Skeletal muscle satellite cell (primary cell): ENCODE results near the gene BATF.

Experiments used
- H3K27me3 ChIP-seq: 2 replicates; pipeline ENCODE4 v1.7.0; 2013; ENCODE audit warnings: low read length; ENCODE audit not compliant: control insufficient read depth, insufficient read depth
- H3K36me3 ChIP-seq: 2 replicates; pipeline ENCODE4 v1.7.0; 2013; ENCODE audit warnings: mild to moderate bottlenecking, control low read depth, low read length; ENCODE audit not compliant: insufficient read depth
- H3K4me1 ChIP-seq: 2 replicates; pipeline ENCODE4 v1.7.0; 2013; ENCODE audit warnings: low read length; ENCODE audit not compliant: control insufficient read depth, insufficient read depth
- H3K4me2 ChIP-seq: 2 replicates; pipeline ENCODE4 v1.7.0; 2013; ENCODE audit warnings: mild to moderate bottlenecking, low read length
- H3K4me3 ChIP-seq: 2 replicates; pipeline ENCODE4 v1.7.0; 2013; ENCODE audit warnings: low read length
- H3K9ac ChIP-seq: 2 replicates; pipeline ENCODE4 v1.7.0; 2013; ENCODE audit warnings: mild to moderate bottlenecking, low read depth, low read length, moderate library complexity
- H3K9me3 ChIP-seq: replicated peaks from 2 replicates; pipeline ENCODE4 v1.7.0; 2013; ENCODE audit warnings: mild to moderate bottlenecking, control low read depth, low read length

BATF gene

DNA sequence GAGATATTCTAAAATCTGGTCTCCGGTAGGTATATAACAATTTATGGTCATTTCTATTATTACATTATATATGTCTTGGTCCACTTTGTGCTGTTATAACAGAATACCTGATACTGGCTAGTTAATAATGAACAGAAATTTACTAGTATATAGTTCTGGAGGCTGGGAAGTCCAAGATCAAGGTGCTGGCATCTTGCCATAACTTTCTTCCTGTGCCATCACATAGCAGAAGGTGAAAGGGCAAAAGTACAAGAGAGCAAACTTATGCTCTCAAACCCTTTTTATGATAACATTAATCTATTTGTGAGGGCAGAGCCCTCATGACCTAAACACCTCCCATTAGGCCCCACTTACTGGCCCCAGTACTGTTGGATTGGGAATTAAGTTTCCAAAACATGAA, 17.9 kb upstream of the BATF start:
- no peaks in the 10 kb centered on the region for H3K27me3 ChIP-seq
- H3K36me3 ChIP-seq, result no peaks in the 10 kb centered on the region
- H3K4me2 ChIP-seq, result no peak overlapping the region
- no peak overlapping the region for H3K4me3 ChIP-seq
- H3K4me1 ChIP-seq, result no peaks in the 10 kb centered on the region
- no peaks in the 10 kb centered on the region for H3K9me3 ChIP-seq
- no peak overlapping the region for H3K9ac ChIP-seq

- Histone ChIP-seq H3K4me1 (no peaks in the 10 kb centered on the region), H3K27me3 (no peaks in the 10 kb centered on the region), H3K9me3 (no peaks in the 10 kb centered on the region), H3K4me2 (no peak overlapping the region), H3K4me3 (no peak overlapping the region), H3K36me3 (no peaks in the 10 kb centered on the region), H3K9ac (no peak overlapping the region)
These were observed 15.3 kb upstream of the BATF start for GRCh38 chr14:75506930-75507329.

DNA sequence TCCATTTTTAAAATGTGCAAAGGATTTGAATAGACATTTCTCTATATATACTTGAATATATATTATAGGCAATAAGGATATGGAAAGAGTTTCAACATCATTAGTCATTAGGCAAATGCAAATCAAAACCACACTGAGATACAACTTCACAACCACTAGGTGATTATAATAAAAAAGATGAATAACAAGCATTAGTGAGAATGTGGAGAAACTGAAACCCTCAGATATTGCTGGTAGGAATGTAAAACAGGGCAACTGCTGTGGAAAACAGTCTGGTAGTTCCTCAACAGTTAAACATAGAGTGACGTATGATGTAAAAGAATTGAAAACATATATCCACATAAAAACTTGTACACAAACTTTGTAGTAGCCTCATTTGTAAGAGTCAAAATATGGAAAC, 11.7 kb upstream of the BATF start:
- no peaks in the 10 kb centered on the region for H3K27me3 ChIP-seq
- H3K4me3 ChIP-seq, result no peak overlapping the region
- no peak overlapping the region for H3K4me2 ChIP-seq
- no peaks in the 10 kb centered on the region for H3K9me3 ChIP-seq
- no peaks in the 10 kb centered on the region for H3K36me3 ChIP-seq
- peaks cover 9% of the 10 kb centered on the region for H3K4me1 ChIP-seq
- no peak overlapping the region for H3K9ac ChIP-seq

GRCh38 chr14:75511201-75511600, 11.1 kb upstream of the BATF start:
- Histone ChIP-seq H3K4me2 (no peak overlapping the region), H3K4me3 (no peak overlapping the region), H3K4me1 (peaks cover 10% of the 10 kb centered on the region), H3K9me3 (no peaks in the 10 kb centered on the region), H3K36me3 (no peaks in the 10 kb centered on the region), H3K27me3 (no peaks in the 10 kb centered on the region), H3K9ac (no peak overlapping the region)

GRCh38 chr14:75513911-75514672, 8.2 kb upstream of the BATF start:
- Histone ChIP-seq H3K27me3 (peaks cover 4% of the 10 kb centered on the region), H3K9me3 (no peaks in the 10 kb centered on the region), H3K4me3 (no peak overlapping the region), H3K36me3 (no peaks in the 10 kb centered on the region), H3K4me2 (no peak overlapping the region), H3K9ac (no peak overlapping the region), H3K4me1 (peaks cover 10% of the 10 kb centered on the region)

GRCh38 chr14:75514673-75515628, 7.3 kb upstream of the BATF start:
- H3K4me2 ChIP-seq, result peak overlapping the region; percentile 89
- no peaks in the 10 kb centered on the region for H3K36me3 ChIP-seq
- H3K4me1 ChIP-seq, result peaks cover 16% of the 10 kb centered on the region
- peak overlapping the region; percentile 56 for H3K4me3 ChIP-seq
- H3K27me3 ChIP-seq, result peaks cover 4% of the 10 kb centered on the region
- H3K9me3 ChIP-seq, result no peaks in the 10 kb centered on the region
- peak overlapping the region; percentile 47 for H3K9ac ChIP-seq

- no peaks in the 10 kb centered on the region for H3K36me3 ChIP-seq
- peak overlapping the region; percentile 56 for H3K4me3 ChIP-seq
- peaks cover 4% of the 10 kb centered on the region for H3K27me3 ChIP-seq
- peak overlapping the region; percentile 89 for H3K4me2 ChIP-seq
- peak overlapping the region; percentile 47 for H3K9ac ChIP-seq
- H3K9me3 ChIP-seq, result no peaks in the 10 kb centered on the region
- peaks cover 23% of the 10 kb centered on the region for H3K4me1 ChIP-seq
These were observed 6.7 kb upstream of the BATF start for GRCh38 chr14:75515629-75515996.

DNA sequence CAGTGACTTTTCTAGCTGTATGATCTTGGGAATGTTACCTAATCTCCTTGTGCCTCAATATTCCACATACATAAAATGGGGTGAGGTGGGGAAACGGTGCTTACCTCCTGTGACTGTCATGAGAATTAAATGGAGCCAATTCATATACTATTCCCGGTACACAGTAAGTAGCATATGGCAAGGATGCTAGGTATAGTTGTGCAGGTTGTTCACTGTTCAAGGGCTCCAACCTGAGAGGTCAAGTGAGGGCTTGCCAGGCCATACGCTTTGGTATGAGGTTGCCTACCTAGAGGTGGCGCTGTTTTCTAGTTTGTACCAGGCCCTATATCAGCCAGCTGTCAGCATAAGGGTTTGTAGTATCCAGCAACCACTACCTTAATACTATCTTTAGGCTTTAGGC, 3.6 kb upstream of the BATF start:
- Histone ChIP-seq H3K4me2 (no peak overlapping the region), H3K36me3 (no peaks in the 10 kb centered on the region), H3K4me3 (no peak overlapping the region), H3K4me1 (peaks cover 28% of the 10 kb centered on the region), H3K9me3 (no peaks in the 10 kb centered on the region), H3K27me3 (peaks cover 4% of the 10 kb centered on the region), H3K9ac (no peak overlapping the region)

GRCh38 chr14:75519394-75519793, 2.9 kb upstream of the BATF start:
- Histone ChIP-seq H3K36me3 (no peaks in the 10 kb centered on the region), H3K27me3 (peaks cover 4% of the 10 kb centered on the region), H3K4me2 (peak overlapping the region; percentile 15), H3K4me3 (no peak overlapping the region), H3K9me3 (no peaks in the 10 kb centered on the region), H3K9ac (no peak overlapping the region), H3K4me1 (peaks cover 34% of the 10 kb centered on the region)

DNA sequence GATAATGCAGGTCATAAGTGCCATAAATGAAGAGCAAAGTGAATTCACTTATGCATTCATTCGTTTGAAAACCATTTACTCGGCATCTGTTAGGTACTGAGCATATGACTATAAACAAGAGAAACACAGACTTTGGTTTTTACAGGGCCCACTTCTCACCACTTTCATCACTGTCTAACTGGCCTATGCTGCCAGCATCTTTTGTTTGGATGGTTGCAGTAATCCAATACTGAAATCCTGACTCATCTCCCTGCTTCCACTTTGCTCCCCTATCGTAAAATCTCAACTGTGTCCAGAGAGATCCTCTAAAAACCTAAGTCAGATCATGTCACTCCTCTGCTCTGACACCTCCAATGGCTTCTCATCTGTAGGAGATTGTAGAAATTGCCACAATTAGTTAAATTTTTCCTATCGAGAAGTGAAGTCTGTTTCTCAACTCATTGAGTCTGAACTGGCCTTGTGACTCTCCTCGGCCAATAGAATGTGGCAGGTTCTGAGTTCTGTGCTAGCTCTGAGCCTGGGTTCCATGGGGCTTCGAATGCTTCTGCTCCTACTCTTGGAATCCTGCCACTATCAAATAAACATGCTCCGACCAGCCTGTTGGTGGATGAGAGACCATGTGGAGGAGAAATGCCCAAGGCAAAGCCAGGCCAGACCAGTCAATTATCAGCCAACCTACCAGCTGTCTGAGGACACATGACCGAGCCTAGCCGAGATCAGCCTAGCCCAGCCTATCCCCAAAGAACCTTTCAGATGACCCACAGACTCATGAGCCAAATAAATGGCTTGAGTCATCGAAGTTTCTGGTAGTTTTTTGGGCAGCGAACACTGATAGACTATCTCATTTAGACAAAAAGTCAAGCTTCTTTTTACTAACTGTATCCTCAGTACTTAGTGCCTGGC, 2.2 kb upstream of the BATF start:
- H3K4me2 ChIP-seq, result peak overlapping the region; percentile 26
- no peak overlapping the region for H3K4me3 ChIP-seq
- peaks cover 30% of the 10 kb centered on the region for H3K4me1 ChIP-seq
- no peak overlapping the region for H3K9ac ChIP-seq
- peaks cover 4% of the 10 kb centered on the region for H3K27me3 ChIP-seq
- H3K9me3 ChIP-seq, result no peaks in the 10 kb centered on the region
- no peaks in the 10 kb centered on the region for H3K36me3 ChIP-seq

- Histone ChIP-seq H3K27me3 (peaks cover 4% of the 10 kb centered on the region), H3K4me2 (no peak overlapping the region), H3K9ac (no peak overlapping the region), H3K4me1 (peaks cover 24% of the 10 kb centered on the region), H3K9me3 (no peaks in the 10 kb centered on the region), H3K4me3 (no peak overlapping the region), H3K36me3 (no peaks in the 10 kb centered on the region)
These were observed 1.4 kb upstream of the BATF start for GRCh38 chr14:75520852-75521251.
